GM10248 (cell line): ENCODE data around the gene PARVG.

Experiments
- CTCF ChIA-PET: fragments of 300-600 bp; sonication (Branson Sonifier 250); formaldehyde crosslinking; extraction: SDS; loops from one replicate; lab custom pipeline; 2021; ENCODE audit warnings: antibody characterized with exemption; lab: Yijun Ruan, JAX
- POLR2A ChIA-PET: fragments of 350-650 bp; sonication (Branson Sonifier 250); formaldehyde crosslinking; extraction: SDS; loops from one replicate; lab custom pipeline; 2020; ENCODE audit warnings: antibody characterized with exemption; lab: Yijun Ruan, JAX
- DNase-seq: peaks from one replicate; pipeline ENCODE4 v3.0.0; 2012; ENCODE audit errors: extremely low spot score
- TF ChIP-seq, protein P1 (sequence below): IDR thresholded peaks from 2 replicates; pipeline ENCODE4 v1.5.1; 2012; ENCODE audit warnings: mild to moderate bottlenecking, low read depth; ENCODE audit errors: extremely low read depth, missing control alignments, control extremely low read depth

The PARVG gene

GRCh38 chr22:44159221-44159620, 21.5 kb upstream of the PARVG start:
- no peak for DNase-seq
- ChIA-PET CTCF (no interaction called here), POLR2A (no interaction called here)
- TF ChIP-seq, protein P1, sequence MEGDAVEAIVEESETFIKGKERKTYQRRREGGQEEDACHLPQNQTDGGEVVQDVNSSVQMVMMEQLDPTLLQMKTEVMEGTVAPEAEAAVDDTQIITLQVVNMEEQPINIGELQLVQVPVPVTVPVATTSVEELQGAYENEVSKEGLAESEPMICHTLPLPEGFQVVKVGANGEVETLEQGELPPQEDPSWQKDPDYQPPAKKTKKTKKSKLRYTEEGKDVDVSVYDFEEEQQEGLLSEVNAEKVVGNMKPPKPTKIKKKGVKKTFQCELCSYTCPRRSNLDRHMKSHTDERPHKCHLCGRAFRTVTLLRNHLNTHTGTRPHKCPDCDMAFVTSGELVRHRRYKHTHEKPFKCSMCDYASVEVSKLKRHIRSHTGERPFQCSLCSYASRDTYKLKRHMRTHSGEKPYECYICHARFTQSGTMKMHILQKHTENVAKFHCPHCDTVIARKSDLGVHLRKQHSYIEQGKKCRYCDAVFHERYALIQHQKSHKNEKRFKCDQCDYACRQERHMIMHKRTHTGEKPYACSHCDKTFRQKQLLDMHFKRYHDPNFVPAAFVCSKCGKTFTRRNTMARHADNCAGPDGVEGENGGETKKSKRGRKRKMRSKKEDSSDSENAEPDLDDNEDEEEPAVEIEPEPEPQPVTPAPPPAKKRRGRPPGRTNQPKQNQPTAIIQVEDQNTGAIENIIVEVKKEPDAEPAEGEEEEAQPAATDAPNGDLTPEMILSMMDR, result no peak

- ChIA-PET POLR2A (no interaction called here), CTCF (no interaction called here)
- TF ChIP-seq, protein P1, result no peak
- no peak for DNase-seq
Measured at GRCh38 chr22:44159811-44160210, 20.9 kb upstream of the PARVG start.

GRCh38 chr22:44160421-44160820, 20.3 kb upstream of the PARVG start:
- TF ChIP-seq, protein P1, result no peak
- POLR2A ChIA-PET, result no interaction called here
- CTCF ChIA-PET, result no interaction called here
- DNase-seq, result no peak

DNA sequence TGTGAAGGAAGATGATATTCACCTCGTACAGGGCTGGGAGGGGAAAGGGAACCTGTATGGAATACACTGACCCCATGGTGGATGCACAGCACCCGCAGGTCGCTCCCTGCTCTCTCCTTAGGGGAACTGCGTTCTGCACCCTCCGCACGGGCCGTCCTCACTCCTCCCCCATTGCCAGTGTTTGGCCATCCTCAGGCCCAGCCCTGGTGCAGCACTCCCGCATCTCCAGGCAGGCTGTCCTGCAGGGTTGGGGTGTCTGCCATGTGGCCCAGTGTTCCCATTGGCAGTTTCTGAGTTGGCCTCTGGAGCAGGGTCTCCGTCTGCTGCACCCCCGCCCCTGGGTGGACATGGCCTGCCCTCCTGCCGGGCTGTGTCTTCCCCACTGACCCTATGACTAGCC, 19.1 kb upstream of the PARVG start:
- ChIA-PET CTCF (no interaction called here), POLR2A (no interaction called here)
- TF ChIP-seq, protein P1, result no peak
- no peak for DNase-seq

GRCh38 chr22:44162960-44163359, 17.8 kb upstream of the PARVG start:
- POLR2A ChIA-PET, result no interaction called here
- no peak for DNase-seq
- CTCF ChIA-PET, result interaction anchor here (1.2 kb wide), 1 partner anchor 8 kb away, joined by 3 read pairs; no protein-coding TSS in a partner anchor
- TF ChIP-seq, protein P1, result no peak

DNA sequence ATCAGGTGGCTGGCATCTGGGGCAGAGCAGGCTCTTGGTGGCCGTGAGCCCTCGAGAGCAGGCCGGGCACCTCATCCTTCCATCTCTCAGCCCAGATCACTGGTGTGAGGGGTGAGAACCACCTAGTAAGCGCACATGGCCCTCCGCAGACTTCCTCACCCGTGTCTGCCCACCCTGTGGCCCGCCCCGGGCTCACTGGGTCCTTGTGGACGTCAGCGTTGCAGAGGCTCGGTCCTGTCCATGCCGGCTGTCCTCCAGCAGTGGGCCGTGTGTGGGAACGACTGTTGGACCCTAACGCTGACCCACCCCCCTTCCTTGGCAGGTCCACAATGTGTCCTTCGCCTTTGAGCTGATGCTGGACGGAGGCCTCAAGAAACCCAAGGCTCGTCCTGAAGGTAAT, 17.2 kb upstream of the PARVG start:
- ChIA-PET CTCF (interaction anchor here (1.1 to 1.2 kb wide), 2 partner anchors 8 to 170 kb away, joined by 3 read pairs; no protein-coding TSS in a partner anchor), POLR2A (no interaction called here)
- TF ChIP-seq, protein P1, result no peak
- no peak for DNase-seq
